ENCODE data around the gene VAV2.

VAV2 gene

DNA sequence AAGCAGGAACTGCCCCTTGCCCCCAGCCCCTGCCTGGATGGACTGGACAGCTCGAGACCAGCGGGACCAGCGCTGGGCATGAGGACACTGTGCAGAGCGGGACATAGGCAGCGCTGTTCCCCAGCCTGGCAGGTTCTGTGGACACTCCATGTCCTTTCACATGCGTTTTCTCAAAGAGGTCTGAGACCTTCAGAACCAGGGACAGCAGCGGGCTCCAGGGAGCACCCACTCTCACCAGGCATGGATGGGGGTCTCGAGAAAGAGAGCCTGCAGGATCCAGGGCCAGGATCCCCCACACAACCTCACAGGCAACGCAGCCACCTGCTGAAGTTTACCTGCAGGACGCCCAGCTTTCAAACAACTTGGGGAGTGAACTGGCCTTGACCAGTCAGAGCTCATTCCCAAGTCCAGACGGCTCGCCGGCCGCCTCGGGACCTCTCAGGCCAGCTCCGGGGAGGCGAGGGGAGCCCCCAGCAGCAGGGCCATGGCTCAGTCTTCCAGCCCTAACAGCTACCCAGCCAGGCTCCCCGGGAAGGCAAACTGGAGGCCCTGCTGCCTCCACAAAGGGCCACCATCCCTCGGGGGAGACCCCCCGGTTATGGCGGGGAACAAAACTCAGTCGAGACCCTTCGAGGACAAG, 181.4 kb downstream of the VAV2 start:
- TF ChIP-seq ESRRG (CRISPR knock-in tag; IDR thresholded peaks at IDR 0.05) = no peak
- no peak for TF ChIP-seq ZC3H10 (CRISPR knock-in tag; IDR thresholded peaks at IDR 0.05)
- TF ChIP-seq ZNF565 (CRISPR knock-in tag; conservative IDR thresholded peaks at IDR 0.05; ENCODE audit: low read depth) = no peak
- TF ChIP-seq, protein P1, sequence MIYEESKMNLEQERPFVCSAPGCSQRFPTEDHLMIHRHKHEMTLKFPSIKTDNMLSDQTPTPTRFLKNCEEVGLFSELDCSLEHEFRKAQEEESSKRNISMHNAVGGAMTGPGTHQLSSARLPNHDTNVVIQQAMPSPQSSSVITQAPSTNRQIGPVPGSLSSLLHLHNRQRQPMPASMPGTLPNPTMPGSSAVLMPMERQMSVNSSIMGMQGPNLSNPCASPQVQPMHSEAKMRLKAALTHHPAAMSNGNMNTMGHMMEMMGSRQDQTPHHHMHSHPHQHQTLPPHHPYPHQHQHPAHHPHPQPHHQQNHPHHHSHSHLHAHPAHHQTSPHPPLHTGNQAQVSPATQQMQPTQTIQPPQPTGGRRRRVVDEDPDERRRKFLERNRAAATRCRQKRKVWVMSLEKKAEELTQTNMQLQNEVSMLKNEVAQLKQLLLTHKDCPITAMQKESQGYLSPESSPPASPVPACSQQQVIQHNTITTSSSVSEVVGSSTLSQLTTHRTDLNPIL (CRISPR knock-in tag; IDR thresholded peaks at IDR 0.05; ENCODE audit: low read depth) = no peak
- no peak for TF ChIP-seq ZFP3 (CRISPR knock-in tag; IDR thresholded peaks at IDR 0.05)
- no peak for TF ChIP-seq RARB (CRISPR knock-in tag; IDR thresholded peaks at IDR 0.05)
- no peak for TF ChIP-seq SNAI2 (CRISPR knock-in tag; IDR thresholded peaks at IDR 0.05)
- no peak for TF ChIP-seq TOX (CRISPR knock-in tag; IDR thresholded peaks at IDR 0.05; ENCODE audit: borderline replicate concordance)
- ATAC-seq = no peak

DNA sequence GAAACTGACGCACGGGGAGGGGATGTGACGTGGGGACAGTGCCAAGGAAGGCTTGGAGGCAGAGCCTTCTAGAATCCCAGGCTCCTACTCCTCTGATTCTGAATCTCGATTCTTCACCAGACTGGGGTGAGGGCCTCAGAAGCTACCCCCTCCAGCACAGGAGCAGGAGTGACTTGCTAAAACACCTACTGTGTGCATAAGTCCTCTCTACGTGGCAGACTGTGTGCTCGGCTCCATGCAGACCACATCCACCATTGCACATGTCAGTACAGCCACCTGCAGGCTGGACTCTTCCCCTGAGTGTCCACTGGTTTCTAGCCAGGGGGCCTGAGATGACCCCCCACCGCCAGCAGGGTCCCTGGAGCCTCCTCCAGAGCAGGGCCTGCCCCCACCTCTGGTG, 182.8 kb downstream of the VAV2 start:
- no peak for TF ChIP-seq TCF4 (CRISPR knock-in tag; IDR thresholded peaks at IDR 0.05; ENCODE audit: borderline replicate concordance)

DNA sequence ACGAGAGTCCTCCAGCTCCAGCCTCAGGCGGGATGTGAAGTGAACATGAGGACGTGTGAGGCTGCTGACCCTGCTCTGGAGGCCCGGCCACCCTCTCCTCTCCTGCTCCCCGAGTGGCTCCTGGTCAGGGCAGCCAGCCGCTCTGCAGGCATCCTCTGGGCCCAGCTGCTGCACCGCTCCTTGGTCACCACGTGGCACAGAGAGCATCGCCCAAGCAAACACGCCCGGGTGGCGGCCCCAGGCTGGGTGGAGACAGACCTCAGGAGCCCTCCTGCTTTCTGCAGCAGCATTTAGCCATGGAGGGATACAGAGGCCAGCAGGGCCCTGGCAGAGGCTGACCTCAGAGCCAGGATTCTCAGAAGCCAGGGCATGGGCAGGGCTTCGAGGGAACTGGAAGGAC, 184.3 kb downstream of the VAV2 start:
- ATAC-seq = no peak
- TF ChIP-seq, protein P2, sequence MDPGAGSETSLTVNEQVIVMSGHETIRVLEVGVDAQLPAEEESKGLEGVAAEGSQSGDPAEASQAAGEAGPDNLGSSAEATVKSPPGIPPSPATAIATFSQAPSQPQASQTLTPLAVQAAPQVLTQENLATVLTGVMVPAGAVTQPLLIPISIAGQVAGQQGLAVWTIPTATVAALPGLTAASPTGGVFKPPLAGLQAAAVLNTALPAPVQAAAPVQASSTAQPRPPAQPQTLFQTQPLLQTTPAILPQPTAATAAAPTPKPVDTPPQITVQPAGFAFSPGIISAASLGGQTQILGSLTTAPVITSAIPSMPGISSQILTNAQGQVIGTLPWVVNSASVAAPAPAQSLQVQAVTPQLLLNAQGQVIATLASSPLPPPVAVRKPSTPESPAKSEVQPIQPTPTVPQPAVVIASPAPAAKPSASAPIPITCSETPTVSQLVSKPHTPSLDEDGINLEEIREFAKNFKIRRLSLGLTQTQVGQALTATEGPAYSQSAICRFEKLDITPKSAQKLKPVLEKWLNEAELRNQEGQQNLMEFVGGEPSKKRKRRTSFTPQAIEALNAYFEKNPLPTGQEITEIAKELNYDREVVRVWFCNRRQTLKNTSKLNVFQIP (CRISPR knock-in tag; IDR thresholded peaks at IDR 0.05; ENCODE audit: borderline replicate concordance, low read depth) = no peak
- TF ChIP-seq CSDC2 (CRISPR knock-in tag; IDR thresholded peaks at IDR 0.05) (no peak), SNAI2 (CRISPR knock-in tag; IDR thresholded peaks at IDR 0.05) (no peak), RARB (CRISPR knock-in tag; IDR thresholded peaks at IDR 0.05) (no peak), ZNF8 (CRISPR knock-in tag; IDR thresholded peaks at IDR 0.05) (no peak), ZFP3 (CRISPR knock-in tag; IDR thresholded peaks at IDR 0.05) (no peak), TOX (CRISPR knock-in tag; IDR thresholded peaks at IDR 0.05; ENCODE audit: borderline replicate concordance) (no peak), ESRRG (CRISPR knock-in tag; IDR thresholded peaks at IDR 0.05) (no peak), PPARA (CRISPR knock-in tag; IDR thresholded peaks at IDR 0.05; ENCODE audit: borderline replicate concordance) (no peak), ZNF565 (CRISPR knock-in tag; conservative IDR thresholded peaks at IDR 0.05; ENCODE audit: low read depth) (no peak), GLIS3 (CRISPR knock-in tag; IDR thresholded peaks at IDR 0.05) (no peak)
- TF ChIP-seq, protein P3, sequence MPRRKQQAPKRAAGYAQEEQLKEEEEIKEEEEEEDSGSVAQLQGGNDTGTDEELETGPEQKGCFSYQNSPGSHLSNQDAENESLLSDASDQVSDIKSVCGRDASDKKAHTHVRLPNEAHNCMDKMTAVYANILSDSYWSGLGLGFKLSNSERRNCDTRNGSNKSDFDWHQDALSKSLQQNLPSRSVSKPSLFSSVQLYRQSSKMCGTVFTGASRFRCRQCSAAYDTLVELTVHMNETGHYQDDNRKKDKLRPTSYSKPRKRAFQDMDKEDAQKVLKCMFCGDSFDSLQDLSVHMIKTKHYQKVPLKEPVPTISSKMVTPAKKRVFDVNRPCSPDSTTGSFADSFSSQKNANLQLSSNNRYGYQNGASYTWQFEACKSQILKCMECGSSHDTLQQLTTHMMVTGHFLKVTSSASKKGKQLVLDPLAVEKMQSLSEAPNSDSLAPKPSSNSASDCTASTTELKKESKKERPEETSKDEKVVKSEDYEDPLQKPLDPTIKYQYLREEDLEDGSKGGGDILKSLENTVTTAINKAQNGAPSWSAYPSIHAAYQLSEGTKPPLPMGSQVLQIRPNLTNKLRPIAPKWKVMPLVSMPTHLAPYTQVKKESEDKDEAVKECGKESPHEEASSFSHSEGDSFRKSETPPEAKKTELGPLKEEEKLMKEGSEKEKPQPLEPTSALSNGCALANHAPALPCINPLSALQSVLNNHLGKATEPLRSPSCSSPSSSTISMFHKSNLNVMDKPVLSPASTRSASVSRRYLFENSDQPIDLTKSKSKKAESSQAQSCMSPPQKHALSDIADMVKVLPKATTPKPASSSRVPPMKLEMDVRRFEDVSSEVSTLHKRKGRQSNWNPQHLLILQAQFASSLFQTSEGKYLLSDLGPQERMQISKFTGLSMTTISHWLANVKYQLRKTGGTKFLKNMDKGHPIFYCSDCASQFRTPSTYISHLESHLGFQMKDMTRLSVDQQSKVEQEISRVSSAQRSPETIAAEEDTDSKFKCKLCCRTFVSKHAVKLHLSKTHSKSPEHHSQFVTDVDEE (CRISPR knock-in tag; IDR thresholded peaks at IDR 0.05) = no peak
- TF ChIP-seq, protein P1 (CRISPR knock-in tag; IDR thresholded peaks at IDR 0.05; ENCODE audit: low read depth) = no peak

More for the DNA sequence above, 182.8 kb downstream of the VAV2 start:
- ATAC-seq = no peak

DNA sequence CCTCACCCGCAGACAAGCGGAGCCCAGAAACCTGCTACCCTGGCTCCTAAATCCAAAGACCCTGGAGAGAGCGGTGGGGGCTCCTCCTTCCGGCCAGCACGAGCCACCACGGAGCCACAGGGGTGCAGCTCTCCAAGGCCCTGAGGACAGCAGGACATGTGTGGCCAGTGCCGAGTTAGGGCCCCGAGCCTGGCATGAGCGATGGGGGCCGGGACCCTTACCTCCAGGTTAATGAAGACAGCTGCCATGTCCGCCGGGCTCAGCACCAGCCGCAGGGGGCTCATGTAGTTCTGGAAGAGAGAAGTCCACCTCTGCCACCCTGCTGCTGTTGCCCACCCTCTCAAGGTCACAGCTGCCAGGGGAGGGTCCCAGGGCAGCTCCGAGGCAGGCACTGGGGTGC, 185.1 kb downstream of the VAV2 start:
- no peak for TF ChIP-seq TOX (CRISPR knock-in tag; IDR thresholded peaks at IDR 0.05; ENCODE audit: borderline replicate concordance)
- no peak for ATAC-seq

DNA sequence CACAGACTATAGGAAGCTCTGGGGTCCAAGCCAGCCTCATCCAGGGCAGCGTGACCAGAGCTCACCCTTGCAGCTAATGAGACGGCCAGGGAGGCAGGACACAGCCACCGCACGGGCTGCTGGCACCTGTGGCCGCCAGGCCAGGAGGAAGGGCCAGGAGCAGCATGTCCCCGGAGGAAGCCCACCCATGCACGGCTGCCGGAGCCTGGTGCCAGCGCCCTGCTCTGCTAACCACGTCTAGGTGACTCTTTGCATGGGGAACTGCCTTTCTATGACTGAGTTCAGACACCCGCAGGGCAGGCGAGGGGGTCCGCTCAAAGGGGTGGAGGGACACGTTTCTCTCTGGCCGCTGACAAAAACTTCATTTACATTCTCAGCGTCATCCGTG, 185.5 kb downstream of the VAV2 start:
- ATAC-seq = no peak
- no peak for TF ChIP-seq CSDC2 (CRISPR knock-in tag; IDR thresholded peaks at IDR 0.05)
- TF ChIP-seq, protein P4, sequence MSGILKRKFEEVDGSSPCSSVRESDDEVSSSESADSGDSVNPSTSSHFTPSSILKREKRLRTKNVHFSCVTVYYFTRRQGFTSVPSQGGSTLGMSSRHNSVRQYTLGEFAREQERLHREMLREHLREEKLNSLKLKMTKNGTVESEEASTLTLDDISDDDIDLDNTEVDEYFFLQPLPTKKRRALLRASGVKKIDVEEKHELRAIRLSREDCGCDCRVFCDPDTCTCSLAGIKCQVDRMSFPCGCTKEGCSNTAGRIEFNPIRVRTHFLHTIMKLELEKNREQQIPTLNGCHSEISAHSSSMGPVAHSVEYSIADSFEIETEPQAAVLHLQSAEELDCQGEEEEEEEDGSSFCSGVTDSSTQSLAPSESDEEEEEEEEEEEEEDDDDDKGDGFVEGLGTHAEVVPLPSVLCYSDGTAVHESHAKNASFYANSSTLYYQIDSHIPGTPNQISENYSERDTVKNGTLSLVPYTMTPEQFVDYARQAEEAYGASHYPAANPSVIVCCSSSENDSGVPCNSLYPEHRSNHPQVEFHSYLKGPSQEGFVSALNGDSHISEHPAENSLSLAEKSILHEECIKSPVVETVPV (CRISPR knock-in tag; IDR thresholded peaks at IDR 0.05) = no peak
- TF ChIP-seq TCF4 (CRISPR knock-in tag; IDR thresholded peaks at IDR 0.05; ENCODE audit: borderline replicate concordance) = no peak
- no peak for TF ChIP-seq BACH2 (CRISPR knock-in tag; IDR thresholded peaks at IDR 0.05; ENCODE audit: borderline replicate concordance)
- TF ChIP-seq ZFP30 (CRISPR knock-in tag; IDR thresholded peaks at IDR 0.05) = no peak
- TF ChIP-seq ARNTL (CRISPR knock-in tag; IDR thresholded peaks at IDR 0.05; ENCODE audit: borderline replicate concordance, low read depth) = no peak
- no peak for TF ChIP-seq OSR1 (CRISPR knock-in tag; IDR thresholded peaks at IDR 0.05)
- no peak for TF ChIP-seq ZC3H10 (CRISPR knock-in tag; IDR thresholded peaks at IDR 0.05)
- TF ChIP-seq ISL1 (CRISPR knock-in tag; IDR thresholded peaks at IDR 0.05) = no peak
- no peak for TF ChIP-seq RARB (CRISPR knock-in tag; IDR thresholded peaks at IDR 0.05)
- TF ChIP-seq ZNF70 (CRISPR knock-in tag; IDR thresholded peaks at IDR 0.05) = no peak
- TF ChIP-seq GLIS3 (CRISPR knock-in tag; IDR thresholded peaks at IDR 0.05) = no peak
- no peak for TF ChIP-seq SNAI2 (CRISPR knock-in tag; IDR thresholded peaks at IDR 0.05)
